ENCODE measurements around the gene PRPF40A.

Gene PRPF40A

DNA sequence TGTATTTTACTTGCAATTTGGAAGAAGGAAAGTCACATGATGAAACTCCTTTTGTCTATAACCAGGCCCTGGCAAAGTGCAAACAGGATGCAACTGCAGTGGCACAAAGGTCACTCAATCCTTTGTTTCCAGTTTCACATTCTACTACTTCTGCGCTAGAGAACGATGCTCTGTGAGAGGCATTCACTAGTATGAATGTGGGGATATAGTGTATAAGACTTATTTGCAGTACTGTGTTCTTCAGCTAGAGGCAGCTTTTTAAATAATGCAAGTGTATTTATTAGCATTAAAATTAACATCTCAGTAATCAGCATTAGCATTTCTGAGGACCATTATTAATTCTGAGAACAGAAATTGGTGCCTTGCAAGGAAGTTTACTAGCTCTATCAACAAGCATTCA lies 68.9 kb downstream of the PRPF40A start:
- no peaks in the 10 kb centered on the region for H3K9me3 ChIP-seq (ENCODE audit: insufficient read depth, low read length, severe bottlenecking)
- DNase-seq (no peak), ATAC-seq (ENCODE audit: insufficient read depth, low read depth) (peak; percentile 47; the same call in 1 of the 3 replicates)
- H3K27ac ChIP-seq (ENCODE audit: low read length) = no peak overlapping the region
- no peaks in the 10 kb centered on the region for H3K27me3 ChIP-seq (ENCODE audit: insufficient read depth, low read length, poor library complexity)
- H3K36me3 ChIP-seq (ENCODE audit: insufficient read depth, low read length) = peaks cover 15% of the 10 kb centered on the region
- TF ChIP-seq EZH2 (IDR thresholded peaks at IDR 0.05; ENCODE audit: borderline replicate concordance, low read depth, low read length, severe bottlenecking) = no peak
- TF ChIP-seq, protein P1, sequence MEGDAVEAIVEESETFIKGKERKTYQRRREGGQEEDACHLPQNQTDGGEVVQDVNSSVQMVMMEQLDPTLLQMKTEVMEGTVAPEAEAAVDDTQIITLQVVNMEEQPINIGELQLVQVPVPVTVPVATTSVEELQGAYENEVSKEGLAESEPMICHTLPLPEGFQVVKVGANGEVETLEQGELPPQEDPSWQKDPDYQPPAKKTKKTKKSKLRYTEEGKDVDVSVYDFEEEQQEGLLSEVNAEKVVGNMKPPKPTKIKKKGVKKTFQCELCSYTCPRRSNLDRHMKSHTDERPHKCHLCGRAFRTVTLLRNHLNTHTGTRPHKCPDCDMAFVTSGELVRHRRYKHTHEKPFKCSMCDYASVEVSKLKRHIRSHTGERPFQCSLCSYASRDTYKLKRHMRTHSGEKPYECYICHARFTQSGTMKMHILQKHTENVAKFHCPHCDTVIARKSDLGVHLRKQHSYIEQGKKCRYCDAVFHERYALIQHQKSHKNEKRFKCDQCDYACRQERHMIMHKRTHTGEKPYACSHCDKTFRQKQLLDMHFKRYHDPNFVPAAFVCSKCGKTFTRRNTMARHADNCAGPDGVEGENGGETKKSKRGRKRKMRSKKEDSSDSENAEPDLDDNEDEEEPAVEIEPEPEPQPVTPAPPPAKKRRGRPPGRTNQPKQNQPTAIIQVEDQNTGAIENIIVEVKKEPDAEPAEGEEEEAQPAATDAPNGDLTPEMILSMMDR (IDR thresholded peaks at IDR 0.05; ENCODE audit: borderline replicate concordance, extremely low read depth, low read length, poor library complexity, severe bottlenecking) = peak; percentile 26
- no peak overlapping the region for H3K9ac ChIP-seq (ENCODE audit: low read depth, low read length)
- no peaks in the 10 kb centered on the region for H4K20me1 ChIP-seq (ENCODE audit: insufficient read depth, low read length)
- no peaks in the 10 kb centered on the region for H3K4me1 ChIP-seq (ENCODE audit: insufficient read depth, low read length)
- no peak overlapping the region for H2AFZ ChIP-seq (ENCODE audit: low read depth, low read length)
- no peak overlapping the region for H3K4me3 ChIP-seq (ENCODE audit: low read depth in 1 of 2, low read length in 2 of 2)
- no peak overlapping the region for H3K4me2 ChIP-seq (ENCODE audit: insufficient read depth, low read length)
- no peaks in the 10 kb centered on the region for H3K79me2 ChIP-seq (ENCODE audit: insufficient read depth, low read length)

DNA sequence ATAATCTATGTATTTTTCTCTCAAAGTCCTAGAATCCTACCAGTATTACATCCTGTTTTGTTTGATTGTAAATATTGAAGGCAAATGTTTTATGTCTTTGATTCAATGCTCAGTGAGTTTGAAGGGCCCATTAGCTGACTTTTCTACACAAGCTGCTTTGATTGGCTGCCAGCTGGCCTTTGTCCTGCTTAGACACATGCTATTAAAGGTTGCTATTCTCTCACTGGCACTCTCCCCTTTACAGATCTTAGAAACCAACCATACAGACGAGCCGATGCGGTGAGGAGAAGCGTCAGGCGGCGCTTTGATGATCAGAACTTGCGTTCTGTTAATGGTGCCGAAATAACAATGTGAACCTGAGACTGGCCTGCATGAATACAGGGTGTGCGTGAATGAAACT lies 69.7 kb downstream of the PRPF40A start:
- no peaks in the 10 kb centered on the region for H3K4me1 ChIP-seq (ENCODE audit: insufficient read depth, low read length)
- no peak for DNase-seq
- no peaks in the 10 kb centered on the region for H4K20me1 ChIP-seq (ENCODE audit: insufficient read depth, low read length)
- H3K27ac ChIP-seq (ENCODE audit: low read length) = no peak overlapping the region
- H3K27me3 ChIP-seq (ENCODE audit: insufficient read depth, low read length, poor library complexity) = no peaks in the 10 kb centered on the region
- no peak overlapping the region for H3K4me3 ChIP-seq (ENCODE audit: low read depth in 1 of 2, low read length in 2 of 2)
- H3K36me3 ChIP-seq (ENCODE audit: insufficient read depth, low read length) = peaks cover 12% of the 10 kb centered on the region; the same call in 1 of the 2 replicates
- H3K4me2 ChIP-seq (ENCODE audit: insufficient read depth, low read length) = no peak overlapping the region
- no peak for ATAC-seq (ENCODE audit: insufficient read depth, low read depth)
- no peaks in the 10 kb centered on the region for H3K9me3 ChIP-seq (ENCODE audit: insufficient read depth, low read length, severe bottlenecking)
- no peaks in the 10 kb centered on the region for H3K79me2 ChIP-seq (ENCODE audit: insufficient read depth, low read length)
- TF ChIP-seq, protein P1 (IDR thresholded peaks at IDR 0.05; ENCODE audit: borderline replicate concordance, extremely low read depth, low read length, poor library complexity, severe bottlenecking) = no peak
- TF ChIP-seq EZH2 (IDR thresholded peaks at IDR 0.05; ENCODE audit: borderline replicate concordance, low read depth, low read length, severe bottlenecking) = no peak
- no peak overlapping the region for H2AFZ ChIP-seq (ENCODE audit: low read depth, low read length)
- H3K9ac ChIP-seq (ENCODE audit: low read depth, low read length) = no peak overlapping the region

DNA sequence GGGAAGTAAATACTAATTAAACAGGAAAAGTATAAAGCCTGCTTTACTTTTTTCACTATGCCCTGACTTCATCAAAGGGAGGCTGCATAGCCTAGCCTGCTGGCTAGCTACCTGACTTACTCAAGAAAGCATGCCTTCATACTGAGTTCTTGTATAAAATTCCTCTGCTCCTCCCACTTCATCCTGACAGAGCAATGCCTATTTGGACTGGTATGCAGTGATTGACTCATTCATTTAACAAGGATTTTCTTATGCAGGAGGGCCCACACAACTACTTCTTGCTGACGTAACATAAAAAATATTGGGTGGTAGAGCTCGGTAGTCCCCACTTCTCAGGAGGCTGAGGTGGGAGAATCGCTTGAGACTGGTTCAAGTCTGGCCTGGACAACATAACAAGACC lies 70.5 kb downstream of the PRPF40A start:
- Histone ChIP-seq H3K27ac (ENCODE audit: low read length) (no peak overlapping the region), H3K4me3 (ENCODE audit: low read depth in 1 of 2, low read length in 2 of 2) (no peak overlapping the region), H3K27me3 (ENCODE audit: insufficient read depth, low read length, poor library complexity) (no peaks in the 10 kb centered on the region), H4K20me1 (ENCODE audit: insufficient read depth, low read length) (no peaks in the 10 kb centered on the region), H3K9me3 (ENCODE audit: insufficient read depth, low read length, severe bottlenecking) (no peaks in the 10 kb centered on the region), H3K4me1 (ENCODE audit: insufficient read depth, low read length) (no peaks in the 10 kb centered on the region), H3K79me2 (ENCODE audit: insufficient read depth, low read length) (no peaks in the 10 kb centered on the region), H3K4me2 (ENCODE audit: insufficient read depth, low read length) (no peak overlapping the region), H3K36me3 (ENCODE audit: insufficient read depth, low read length) (peaks cover 5% of the 10 kb centered on the region; the same call in 1 of the 2 replicates), H3K9ac (ENCODE audit: low read depth, low read length) (no peak overlapping the region), H2AFZ (ENCODE audit: low read depth, low read length) (no peak overlapping the region)
- no peak for DNase-seq
- no peak for ATAC-seq (ENCODE audit: insufficient read depth, low read depth)
- no peak for TF ChIP-seq EZH2 (IDR thresholded peaks at IDR 0.05; ENCODE audit: borderline replicate concordance, low read depth, low read length, severe bottlenecking)
- TF ChIP-seq, protein P1 (IDR thresholded peaks at IDR 0.05; ENCODE audit: borderline replicate concordance, extremely low read depth, low read length, poor library complexity, severe bottlenecking) = no peak

DNA sequence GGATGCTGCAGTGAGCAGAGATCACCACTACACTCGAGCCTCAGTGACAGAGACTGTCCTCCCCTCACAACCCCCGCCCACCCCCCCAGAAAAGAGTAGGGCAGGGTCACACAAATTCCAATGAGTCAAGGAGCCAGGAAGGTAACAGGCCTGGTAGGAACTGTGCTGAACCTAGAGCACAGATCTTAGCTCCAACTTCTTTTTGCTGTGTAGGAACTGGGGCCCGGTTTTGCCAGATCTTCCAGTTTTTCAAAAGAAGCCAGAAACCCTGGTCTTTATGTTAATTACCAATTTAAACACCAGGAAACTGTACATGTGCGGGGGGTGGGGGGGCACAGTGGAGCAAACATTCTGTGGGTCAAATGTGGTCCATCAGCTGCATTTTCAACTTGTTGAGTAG lies 71.0 kb downstream of the PRPF40A start:
- Histone ChIP-seq H3K79me2 (ENCODE audit: insufficient read depth, low read length) (no peaks in the 10 kb centered on the region), H3K4me3 (ENCODE audit: low read depth in 1 of 2, low read length in 2 of 2) (no peak overlapping the region), H3K27ac (ENCODE audit: low read length) (no peak overlapping the region), H3K9me3 (ENCODE audit: insufficient read depth, low read length, severe bottlenecking) (no peaks in the 10 kb centered on the region), H2AFZ (ENCODE audit: low read depth, low read length) (no peak overlapping the region), H3K4me2 (ENCODE audit: insufficient read depth, low read length) (no peak overlapping the region), H4K20me1 (ENCODE audit: insufficient read depth, low read length) (no peaks in the 10 kb centered on the region), H3K36me3 (ENCODE audit: insufficient read depth, low read length) (peaks cover 4% of the 10 kb centered on the region; the same call in 1 of the 2 replicates), H3K9ac (ENCODE audit: low read depth, low read length) (no peak overlapping the region), H3K4me1 (ENCODE audit: insufficient read depth, low read length) (no peaks in the 10 kb centered on the region), H3K27me3 (ENCODE audit: insufficient read depth, low read length, poor library complexity) (no peaks in the 10 kb centered on the region)
- ATAC-seq (ENCODE audit: insufficient read depth, low read depth) (no peak), DNase-seq (no peak)
- TF ChIP-seq EZH2 (IDR thresholded peaks at IDR 0.05; ENCODE audit: borderline replicate concordance, low read depth, low read length, severe bottlenecking) = no peak
- TF ChIP-seq, protein P1 (IDR thresholded peaks at IDR 0.05; ENCODE audit: borderline replicate concordance, extremely low read depth, low read length, poor library complexity, severe bottlenecking) = no peak
